Fibroblast of lung (primary cell): ENCODE results near the gene ZMYM4.

Experiments
- CTCF ChIP-seq, 2 donors: IDR thresholded peaks in 1 of 2; conservative IDR thresholded peaks in 1 of 2; 1 replicate in 1 of 2; 2 replicates in 1 of 2; pipeline ENCODE4 v1.5.1; 2011 to 2012; ENCODE audit warnings: low read length in 2 of 2, control low read depth in 1 of 2, inconsistent platforms in 1 of 2, low read depth in 1 of 2, mild to moderate bottlenecking in 1 of 2
- EZH2 ChIP-seq: IDR thresholded peaks from 2 replicates; pipeline ENCODE4 v1.5.1; 2012; ENCODE audit warnings: low read length, control low read depth, mild to moderate bottlenecking; ENCODE audit errors: missing control alignments

- TF ChIP-seq CTCF (conservative IDR thresholded peaks at IDR 0.05 in 1 of 2, IDR thresholded peaks at IDR 0.05 in 1 of 2; ENCODE audit: low read depth in 1 of 2, low read length in 2 of 2) (peak; percentile 36 to 46), EZH2 (no peak)
These were observed 30.0 kb downstream of the ZMYM4 start for GRCh38 chr1:35298464-35298863.
